CD14-positive monocyte (primary cell): ENCODE data around the gene ADAMTS17. TPM values are rescaled to one million over a fixed set of nuclear protein-coding genes. Genes with fewer than 3 reads are reported as not detected.

Experiments
- DNase-seq, 3 donors: peaks; one replicate each; pipeline ENCODE4 v3.0.0-alpha.2; 2011 to 2022
- H2AFZ ChIP-seq: 2 replicates; pipeline ENCODE4 v1.6.0; 2012; ENCODE audit warnings: mild to moderate bottlenecking, low read depth, low read length, inconsistent platforms; ENCODE audit not compliant: insufficient read depth, poor library complexity, severe bottlenecking
- H3K27ac ChIP-seq, 2 donors: 1 replicate in 1 of 2; 2 replicates in 1 of 2; pipeline ENCODE4 v1.5.1; 2012 to 2013; ENCODE audit warnings: low read length in 2 of 2, control low read depth in 1 of 2, inconsistent platforms in 1 of 2, low read depth in 1 of 2, mild to moderate bottlenecking in 1 of 2
- H3K27me3 ChIP-seq, 2 donors: one replicate each; pipeline versions ENCODE4 v1.6.0 to v1.6.1; 2011 to 2013; ENCODE audit warnings: low read length in 2 of 2; ENCODE audit not compliant: control insufficient read depth in 2 of 2, insufficient read depth in 2 of 2
- H3K36me3 ChIP-seq, 2 donors: replicated peaks in 1 of 2; 1 replicate in 1 of 2; 2 replicates in 1 of 2; pipeline versions ENCODE4 v1.5.1 to v1.6.1; 2012 to 2013; ENCODE audit warnings: low read length in 2 of 2, control low read depth in 1 of 2, inconsistent platforms in 1 of 2, mild to moderate bottlenecking in 1 of 2; ENCODE audit not compliant: insufficient read depth in 2 of 2, control insufficient read depth in 1 of 2
- H3K4me1 ChIP-seq, 2 donors: 1 replicate in 1 of 2; 2 replicates in 1 of 2; pipeline versions ENCODE4 v1.5.1 to v1.6.1; 2012 to 2013; ENCODE audit warnings: low read length in 2 of 2, control low read depth in 1 of 2, inconsistent platforms in 1 of 2, mild to moderate bottlenecking in 1 of 2, moderate library complexity in 1 of 2; ENCODE audit not compliant: insufficient read depth in 2 of 2, control insufficient read depth in 1 of 2
- H3K4me2 ChIP-seq: replicated peaks from 2 replicates; pipeline ENCODE3; 2012; ENCODE audit warnings: low read length, moderate library complexity, mild to moderate bottlenecking; ENCODE audit not compliant: poor library complexity, severe bottlenecking; ENCODE audit errors: extremely low read depth
- H3K4me3 ChIP-seq, 3 experiments: fragments of 200-600 bp in 1 of 3; sonication (generic) in 1 of 3; replicated peaks in 1 of 3; 1 replicate in 2 of 3; 2 replicates in 1 of 3; pipeline ENCODE4 v1.5.1; 2011 to 2013; ENCODE audit warnings: low read length in 3 of 3, mild to moderate bottlenecking in 3 of 3, control low read depth in 2 of 3, low read depth in 2 of 3, inconsistent platforms in 1 of 3, moderate library complexity in 1 of 3
- H3K79me2 ChIP-seq: 2 replicates; pipeline ENCODE4 v1.6.0; 2012; ENCODE audit warnings: mild to moderate bottlenecking, control low read depth, inconsistent platforms, low read length, moderate library complexity; ENCODE audit not compliant: insufficient read depth
- H3K9ac ChIP-seq: 2 replicates; pipeline ENCODE4 v1.6.0; 2017; ENCODE audit warnings: low read length, mild to moderate bottlenecking; ENCODE audit not compliant: insufficient read depth, poor library complexity, severe bottlenecking
- H3K9me3 ChIP-seq, 2 donors: replicated peaks in 1 of 2; 1 replicate in 1 of 2; 2 replicates in 1 of 2; pipeline versions ENCODE4 v1.5.1 to v1.6.1; 2012 to 2013; ENCODE audit warnings: low read length in 2 of 2, control low read depth in 1 of 2; ENCODE audit not compliant: control insufficient read depth in 1 of 2, insufficient read depth in 1 of 2
- H4K20me1 ChIP-seq: 2 replicates; pipeline ENCODE4 v1.6.0; 2012; ENCODE audit warnings: mild to moderate bottlenecking, low read length, control low read depth, moderate library complexity; ENCODE audit not compliant: insufficient read depth
- H3K27ac Mint-ChIP-seq, 7 donors: one replicate each; pipeline ENCODE4 v1.8.0; 2020; ENCODE audit warnings: mild to moderate bottlenecking in 7 of 7, mixed read lengths in 7 of 7, moderate library complexity in 6 of 7, inconsistent platforms in 2 of 7
- H3K27me3 Mint-ChIP-seq, 3 donors: one replicate each; pipeline ENCODE4 v1.8.0; 2021 to 2022; ENCODE audit warnings: low read depth in 3 of 3, mild to moderate bottlenecking in 3 of 3, mixed read lengths in 3 of 3, moderate library complexity in 3 of 3, inconsistent platforms in 1 of 3
- H3K36me3 Mint-ChIP-seq, 2 donors: one replicate each; pipeline ENCODE4 v1.8.0; 2020; ENCODE audit warnings: mixed read lengths in 2 of 2, inconsistent platforms in 1 of 2, mild to moderate bottlenecking in 1 of 2
- H3K4me1 Mint-ChIP-seq: one replicate; pipeline ENCODE4 v1.8.0; 2020; ENCODE audit warnings: mild to moderate bottlenecking, mixed read lengths
- H3K4me3 Mint-ChIP-seq, 2 donors: one replicate each; pipeline ENCODE4 v1.8.0; 2020; ENCODE audit warnings: mild to moderate bottlenecking in 2 of 2, mixed read lengths in 2 of 2, moderate library complexity in 1 of 2
- H3K9me3 Mint-ChIP-seq, 7 donors: one replicate each; pipeline ENCODE4 v1.8.0; 2020 to 2022; ENCODE audit warnings: mixed read lengths in 7 of 7, mild to moderate bottlenecking in 6 of 7, moderate library complexity in 6 of 7, inconsistent platforms in 2 of 7
- CTCF ChIP-seq: fragments of 200-600 bp; IDR thresholded peaks from one replicate; pipeline ENCODE4 v1.8.0; 2022; ENCODE audit warnings: antibody characterized with exemption, mild to moderate bottlenecking
- WGBS: methylation state at CpG from one replicate; pipeline ENCODE4 v1.1.5; 2013; ENCODE audit warnings: missing lambda C conversion rate; ENCODE audit not compliant: insufficient coverage; 5-methylcytosine and 5-hydroxymethylcytosine counted together
- intact Hi-C, 2 donors: fragments of 100-400 bp; cut with micrococcal nuclease; formaldehyde crosslinking; loops; one replicate each; pipeline versions ENCODE4 v1.15.0 to v1.15.1; 2023
- polyA plus RNA-seq, 3 donors: library from polyadenylated mRNA; depleted of rRNA in 1 of 3; unstranded in 2 of 3; stranded (reverse) in 1 of 3; fragments of 300-500 nt in 2 of 3; fragments of >200 nt in 1 of 3; fragmentation: Illumina TruSeq in 2 of 3; gene quantifications; 1 replicate in 2 of 3; 2 replicates in 1 of 3; pipeline ENCODE4 v1.2.3, GENCODE V29; 2012 to 2021

ADAMTS17 gene
- polyA plus RNA-seq, 3 donors, result 0.03 to 0.25 TPM; not detected in 1

GRCh38 chr15:100111125-100112060 is 230.4 kb downstream of the ADAMTS17 start:
- H3K36me3 Mint-ChIP-seq, result no peaks in the 10 kb centered on the region
- Histone ChIP-seq H3K27ac (no peak overlapping the region), H3K4me2 (no peak overlapping the region), H3K4me3 (no peak overlapping the region), H3K9me3 (peaks cover 0 to 8% of the 10 kb centered on the region in 2 donors), H3K27me3 (no peaks in the 10 kb centered on the region), H3K79me2 (no peaks in the 10 kb centered on the region), H4K20me1 (no peaks in the 10 kb centered on the region), H2AFZ (no peak overlapping the region), H3K36me3 (no peaks in the 10 kb centered on the region), H3K9ac (no peak overlapping the region), H3K4me1 (no peaks in the 10 kb centered on the region)
- H3K4me1 Mint-ChIP-seq, result peaks cover 10% of the 10 kb centered on the region
- 49% methylated on average over 11 of the region's 15 CpGs for WGBS
- peak overlapping the region in 1 of 7 donors; percentile 26 for H3K27ac Mint-ChIP-seq
- peaks cover 4 to 18% (median 8%) of the 10 kb centered on the region in 7 donors for H3K9me3 Mint-ChIP-seq
- H3K4me3 Mint-ChIP-seq, result no peak overlapping the region
- DNase-seq, result no peak
- peaks cover 0 to 12% (median 8%) of the 10 kb centered on the region in 3 donors for H3K27me3 Mint-ChIP-seq
- no peak for TF ChIP-seq CTCF
- intact Hi-C loops, result no loop called here

- H3K9me3 ChIP-seq, result peaks cover 0 to 8% of the 10 kb centered on the region in 2 donors
- H3K27me3 Mint-ChIP-seq, result peaks cover 0 to 6% (median 4%) of the 10 kb centered on the region in 3 donors
- peaks cover 3 to 16% (median 8%) of the 10 kb centered on the region in 7 donors for H3K9me3 Mint-ChIP-seq
- H3K27ac Mint-ChIP-seq, result no peak overlapping the region
- intact Hi-C loops, result no loop called here
- H3K4me2 ChIP-seq, result no peak overlapping the region
- H3K9ac ChIP-seq, result no peak overlapping the region
- no peak overlapping the region for H3K4me3 Mint-ChIP-seq
- H3K36me3 Mint-ChIP-seq, result no peaks in the 10 kb centered on the region
- no peaks in the 10 kb centered on the region for H3K36me3 ChIP-seq
- no peaks in the 10 kb centered on the region for H3K4me1 ChIP-seq
- H2AFZ ChIP-seq, result no peak overlapping the region
- peaks cover 10% of the 10 kb centered on the region for H3K4me1 Mint-ChIP-seq
- H3K27me3 ChIP-seq, result no peaks in the 10 kb centered on the region
- TF ChIP-seq CTCF, result no peak
- H4K20me1 ChIP-seq, result no peaks in the 10 kb centered on the region
- H3K79me2 ChIP-seq, result no peaks in the 10 kb centered on the region
- H3K4me3 ChIP-seq, result no peak overlapping the region
- 92% methylated on average over 10 of the region's 14 CpGs for WGBS
- no peak overlapping the region for H3K27ac ChIP-seq
- no peak for DNase-seq
These were observed 232.2 kb downstream of the ADAMTS17 start for GRCh38 chr15:100109486-100110035.
